Parathyroid adenoma (tissue), 2 donors: Measurements from ENCODE around the gene PDGFD.

Experiments used
- H2AFZ ChIP-seq: fragments of 300-600 bp; sonication (generic); one replicate; pipeline ENCODE4 v1.7.0; 2017; ENCODE audit warnings: antibody characterized with exemption, mild to moderate bottlenecking
- H3K27ac ChIP-seq: fragments of 300-600 bp; sonication (generic); one replicate; pipeline ENCODE4 v1.7.0; 2017
- H3K27me3 ChIP-seq: fragments of 300-600 bp; sonication (generic); one replicate; pipeline ENCODE4 v1.7.0; 2017; ENCODE audit warnings: low read length; ENCODE audit not compliant: control insufficient read depth, insufficient read depth
- H3K36me3 ChIP-seq: fragments of 300-600 bp; sonication (generic); one replicate; pipeline ENCODE4 v1.7.0; 2017; ENCODE audit warnings: low read length; ENCODE audit not compliant: control insufficient read depth, insufficient read depth
- H3K4me1 ChIP-seq: fragments of 300-600 bp; sonication (generic); one replicate; pipeline ENCODE4 v1.7.0; 2017; ENCODE audit warnings: control low read depth
- H3K4me2 ChIP-seq: fragments of 300-600 bp; sonication (generic); one replicate; pipeline ENCODE4 v1.7.0; 2017; ENCODE audit warnings: low read length
- H3K4me3 ChIP-seq: fragments of 300-600 bp; sonication (generic); one replicate; pipeline ENCODE4 v1.7.0; 2017; ENCODE audit warnings: low read depth, low read length
- H3K79me2 ChIP-seq: fragments of 300-600 bp; sonication (generic); one replicate; pipeline ENCODE4 v1.7.0; 2017; ENCODE audit warnings: control low read depth
- H3K9ac ChIP-seq: fragments of 300-600 bp; sonication (generic); one replicate; pipeline ENCODE4 v1.7.0; 2017; ENCODE audit warnings: mild to moderate bottlenecking
- H3K9me3 ChIP-seq: fragments of 300-600 bp; sonication (generic); one replicate; pipeline ENCODE4 v1.7.0; 2017; ENCODE audit warnings: low read length; ENCODE audit not compliant: control insufficient read depth
- CTCF ChIP-seq: fragments of 300-600 bp; sonication (generic); IDR thresholded peaks from one replicate; pipeline ENCODE4 v1.7.0; 2017; ENCODE audit warnings: antibody characterized with exemption, mild to moderate bottlenecking
- donor health status: primary hyperparathyroidism.

PDGFD gene

GRCh38 chr11:104036588-104036987 lies 127.4 kb downstream of the PDGFD start, which contains the start of gene DDI1:
DDI1 (plus strand) TSS chr11:104036640; CDS start chr11:104036823, 183 bp downstream.
- H3K9me3 ChIP-seq = no peaks in the 10 kb centered on the region
- no peaks in the 10 kb centered on the region for H3K27me3 ChIP-seq
- no peak within 1 kb of the TSS for H3K4me3 ChIP-seq
- H3K9ac ChIP-seq = no peak within 1 kb of the TSS
- no peaks in the 10 kb centered on the region for H3K79me2 ChIP-seq
- no peak within 1 kb of the TSS for H3K4me2 ChIP-seq
- H3K4me1 ChIP-seq = no peaks in the 10 kb centered on the region
- no peak for TF ChIP-seq CTCF
- no peak within 1 kb of the TSS for H3K27ac ChIP-seq
- H2AFZ ChIP-seq = no peak within 1 kb of the TSS
- H3K36me3 ChIP-seq = no peaks in the 10 kb centered on the region

- no peak overlapping the region for H3K4me3 ChIP-seq
- TF ChIP-seq CTCF = no peak
Measured at GRCh38 chr11:104033561-104033960, 130.4 kb downstream of the PDGFD start.

GRCh38 chr11:104033134-104033533 lies 130.8 kb downstream of the PDGFD start:
- no peak overlapping the region for H3K4me3 ChIP-seq
- no peaks in the 10 kb centered on the region for H3K79me2 ChIP-seq
- no peaks in the 10 kb centered on the region for H3K27me3 ChIP-seq
- no peak for TF ChIP-seq CTCF
- H3K9ac ChIP-seq = no peak overlapping the region
- no peaks in the 10 kb centered on the region for H3K4me1 ChIP-seq
- H3K36me3 ChIP-seq = no peaks in the 10 kb centered on the region
- H3K9me3 ChIP-seq = no peaks in the 10 kb centered on the region
- no peak overlapping the region for H3K27ac ChIP-seq
- H2AFZ ChIP-seq = no peak overlapping the region
- H3K4me2 ChIP-seq = no peak overlapping the region

More at GRCh38 chr11:104033561-104033960, 130.4 kb downstream of the PDGFD start:
- Histone ChIP-seq H3K4me1 (no peaks in the 10 kb centered on the region), H3K9ac (no peak overlapping the region), H2AFZ (no peak overlapping the region), H3K79me2 (no peaks in the 10 kb centered on the region), H3K36me3 (no peaks in the 10 kb centered on the region), H3K9me3 (no peaks in the 10 kb centered on the region), H3K27me3 (no peaks in the 10 kb centered on the region), H3K27ac (no peak overlapping the region), H3K4me2 (no peak overlapping the region)

GRCh38 chr11:104028476-104029263 lies 135.3 kb downstream of the PDGFD start:
- Histone ChIP-seq H3K27me3 (no peaks in the 10 kb centered on the region), H3K27ac (no peak overlapping the region), H3K4me2 (no peak overlapping the region), H3K36me3 (no peaks in the 10 kb centered on the region), H3K9ac (no peak overlapping the region), H3K4me3 (no peak overlapping the region), H2AFZ (no peak overlapping the region), H3K4me1 (no peaks in the 10 kb centered on the region), H3K79me2 (no peaks in the 10 kb centered on the region), H3K9me3 (no peaks in the 10 kb centered on the region)
- no peak for TF ChIP-seq CTCF

GRCh38 chr11:104024572-104024971 lies 139.4 kb downstream of the PDGFD start:
- H3K36me3 ChIP-seq = no peaks in the 10 kb centered on the region
- no peak overlapping the region for H3K9ac ChIP-seq
- H3K27ac ChIP-seq = no peak overlapping the region
- H2AFZ ChIP-seq = no peak overlapping the region
- H3K27me3 ChIP-seq = no peaks in the 10 kb centered on the region
- H3K9me3 ChIP-seq = no peaks in the 10 kb centered on the region
- no peak overlapping the region for H3K4me2 ChIP-seq
- TF ChIP-seq CTCF = no peak
- H3K4me1 ChIP-seq = no peaks in the 10 kb centered on the region
- no peak overlapping the region for H3K4me3 ChIP-seq
- H3K79me2 ChIP-seq = no peaks in the 10 kb centered on the region
